Measurements from ENCODE around the gene SLC45A1. TPM values are rescaled to one million over a fixed set of nuclear protein-coding genes. Genes with fewer than 3 reads are reported as not detected.

The SLC45A1 gene
- total and polyA plus RNA-seq, 11 donors = 0.61 to 6.2 (median 1.6) TPM

DNA sequence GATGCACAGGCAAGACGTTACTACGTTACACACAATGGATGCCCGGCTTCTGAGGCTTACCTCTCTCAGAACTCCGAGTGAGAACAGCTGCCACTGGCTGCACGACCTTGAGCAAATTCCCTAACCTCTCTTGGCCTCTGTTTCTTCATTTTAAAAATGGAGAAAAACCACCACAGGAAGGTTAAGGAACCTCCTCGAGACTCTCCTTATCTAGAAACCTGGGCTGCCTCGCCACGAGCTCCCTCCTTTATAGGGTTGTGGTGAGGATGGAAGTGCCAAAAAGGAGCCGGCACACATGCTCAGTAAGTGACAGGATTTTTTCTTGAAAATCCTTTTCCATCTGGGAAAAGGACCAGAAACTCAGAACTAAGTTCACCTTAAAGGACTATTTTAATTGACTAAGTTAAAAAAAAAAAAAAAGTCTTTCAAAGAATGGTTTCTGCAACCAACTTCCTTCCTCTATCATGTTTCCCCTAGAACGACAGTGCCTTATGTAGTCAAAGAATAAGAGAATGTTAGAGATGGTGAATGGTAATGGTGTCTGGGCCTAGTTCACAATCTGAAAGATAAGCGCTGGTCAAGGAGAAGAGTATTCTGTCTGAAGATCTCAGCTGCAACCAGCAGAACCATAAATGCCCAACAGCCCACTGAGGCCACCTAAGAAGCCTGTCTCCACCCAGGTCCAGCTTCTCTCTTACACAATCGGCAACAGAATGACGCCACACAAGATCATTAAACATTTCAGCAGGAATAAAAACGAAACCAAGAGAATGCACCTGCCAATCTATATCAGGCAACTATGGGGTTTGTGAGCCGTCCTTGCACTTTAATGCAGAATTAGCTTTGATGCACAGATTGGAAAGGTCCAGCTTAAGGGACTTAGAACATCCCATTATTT is 64.9 kb downstream of the SLC45A1 start:
- no peak for TF ChIP-seq POLR2A (IDR thresholded peaks at IDR 0.05)
- TF ChIP-seq, protein P1, sequence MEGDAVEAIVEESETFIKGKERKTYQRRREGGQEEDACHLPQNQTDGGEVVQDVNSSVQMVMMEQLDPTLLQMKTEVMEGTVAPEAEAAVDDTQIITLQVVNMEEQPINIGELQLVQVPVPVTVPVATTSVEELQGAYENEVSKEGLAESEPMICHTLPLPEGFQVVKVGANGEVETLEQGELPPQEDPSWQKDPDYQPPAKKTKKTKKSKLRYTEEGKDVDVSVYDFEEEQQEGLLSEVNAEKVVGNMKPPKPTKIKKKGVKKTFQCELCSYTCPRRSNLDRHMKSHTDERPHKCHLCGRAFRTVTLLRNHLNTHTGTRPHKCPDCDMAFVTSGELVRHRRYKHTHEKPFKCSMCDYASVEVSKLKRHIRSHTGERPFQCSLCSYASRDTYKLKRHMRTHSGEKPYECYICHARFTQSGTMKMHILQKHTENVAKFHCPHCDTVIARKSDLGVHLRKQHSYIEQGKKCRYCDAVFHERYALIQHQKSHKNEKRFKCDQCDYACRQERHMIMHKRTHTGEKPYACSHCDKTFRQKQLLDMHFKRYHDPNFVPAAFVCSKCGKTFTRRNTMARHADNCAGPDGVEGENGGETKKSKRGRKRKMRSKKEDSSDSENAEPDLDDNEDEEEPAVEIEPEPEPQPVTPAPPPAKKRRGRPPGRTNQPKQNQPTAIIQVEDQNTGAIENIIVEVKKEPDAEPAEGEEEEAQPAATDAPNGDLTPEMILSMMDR (IDR thresholded peaks at IDR 0.05) = no peak
- DNase-seq (no peak), ATAC-seq (no peak)
- Histone ChIP-seq H3K27ac (peak overlapping the region in 9 of 12 donors; percentile 2 to 92 (median 39)), H3K4me1 (peaks cover 0 to 99% (median 88%) of the 10 kb centered on the region in 12 donors), H3K27me3 (no peaks in the 10 kb centered on the region), H3K4me3 (no peak overlapping the region), H3K9me3 (no peaks in the 10 kb centered on the region), H3K36me3 (peaks cover 0 to 48% (median 2%) of the 10 kb centered on the region in 9 donors)
- 74 to 78% (median 76%) methylated on average over 15 of the region's 15 CpGs for WGBS, 4 donors
- intact Hi-C loops (cut with DNase I) = no loop called here

DNA sequence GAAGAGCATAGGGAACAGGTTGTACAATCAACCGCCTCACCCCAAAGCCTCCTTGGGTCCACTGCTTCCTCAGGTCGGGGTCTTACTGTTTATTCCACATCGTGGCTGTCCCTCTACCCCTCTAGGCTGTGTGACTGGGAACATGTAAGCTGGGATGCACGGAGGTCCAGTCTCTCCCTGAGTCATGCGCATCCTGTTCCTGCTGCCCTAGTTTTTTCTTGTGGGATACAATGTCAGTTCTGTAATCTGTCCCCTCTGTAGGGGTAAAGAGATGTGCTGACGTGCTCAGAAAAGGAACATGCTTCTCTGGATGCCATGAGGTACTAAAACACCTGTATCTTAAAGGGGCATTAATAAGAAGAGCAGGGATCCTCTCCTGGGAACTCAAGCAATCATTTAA is 66.2 kb downstream of the SLC45A1 start:
- intact Hi-C loops (cut with DNase I) = no loop called here
- DNase-seq (no peak), ATAC-seq (peak in 2 of 4 donors; percentile 28 to 36)
- Histone ChIP-seq H3K4me3 (no peak overlapping the region), H3K36me3 (peaks cover 0 to 48% (median 7%) of the 10 kb centered on the region in 9 donors), H3K27ac (peak overlapping the region in 11 of 12 donors; percentile 11 to 92 (median 35)), H3K9me3 (no peaks in the 10 kb centered on the region), H3K27me3 (no peaks in the 10 kb centered on the region), H3K4me1 (peaks cover 0 to 93% (median 82%) of the 10 kb centered on the region in 12 donors)
- no peak for TF ChIP-seq POLR2A (IDR thresholded peaks at IDR 0.05)
- TF ChIP-seq, protein P1 (IDR thresholded peaks at IDR 0.05) = no peak
- 56 to 63% (median 58%) methylated on average over 6 of the region's 6 CpGs for WGBS, 4 donors

DNA sequence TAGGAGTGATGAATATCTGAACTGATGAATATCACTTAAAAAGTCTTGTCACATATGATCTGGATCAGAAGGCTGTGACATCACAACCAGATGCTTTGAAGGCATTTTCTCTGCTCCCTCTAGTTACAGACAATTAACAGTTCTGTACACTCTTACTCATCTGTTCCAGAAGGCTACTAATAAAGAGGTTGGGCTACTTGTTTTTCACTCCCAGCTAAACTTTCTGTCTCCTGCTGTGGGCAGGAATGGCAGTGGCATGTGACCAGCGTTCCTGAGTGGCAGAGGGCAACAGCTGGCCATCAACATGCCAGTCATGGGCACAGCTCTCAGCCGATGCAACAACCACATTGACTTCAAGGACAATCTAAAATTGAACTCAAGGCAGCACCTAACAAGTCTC is 66.7 kb downstream of the SLC45A1 start:
- Histone ChIP-seq H3K4me1 (peaks cover 0 to 93% (median 79%) of the 10 kb centered on the region in 12 donors), H3K36me3 (peaks cover 0 to 48% (median 11%) of the 10 kb centered on the region in 9 donors), H3K27me3 (no peaks in the 10 kb centered on the region), H3K9me3 (no peaks in the 10 kb centered on the region), H3K4me3 (no peak overlapping the region), H3K27ac (peak overlapping the region in 11 of 12 donors; percentile 11 to 92 (median 35))
- ATAC-seq (peak; percentile 15 to 60 (median 36)), DNase-seq (peak in 1 of 5 donors; percentile 67)
- TF ChIP-seq, protein P1 (IDR thresholded peaks at IDR 0.05) = no peak
- TF ChIP-seq POLR2A (IDR thresholded peaks at IDR 0.05) = no peak
- 23 to 50% (median 46%) methylated on average over 2 of the region's 2 CpGs for WGBS, 4 donors
- intact Hi-C loops (cut with DNase I) = no loop called here

DNA sequence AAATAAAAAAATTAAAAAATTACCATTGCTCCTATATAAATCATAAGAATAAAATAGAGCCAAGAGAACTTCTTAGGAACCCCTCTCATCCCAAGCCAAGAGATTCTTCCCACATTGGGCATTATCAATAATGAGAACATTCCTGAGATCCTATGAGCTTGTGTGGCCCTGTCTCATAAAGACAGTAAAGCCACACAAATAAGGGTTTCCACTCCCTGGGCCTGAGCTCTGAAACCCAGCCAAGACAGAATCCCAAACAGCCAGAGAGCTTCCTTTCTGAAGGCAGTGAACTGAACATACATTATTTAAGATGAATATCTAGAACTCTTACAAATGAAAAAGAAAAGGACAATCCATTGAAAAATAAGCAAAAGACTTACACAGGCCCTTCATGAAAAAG is 68.3 kb downstream of the SLC45A1 start:
- Histone ChIP-seq H3K27me3 (no peaks in the 10 kb centered on the region), H3K27ac (peak overlapping the region in 3 of 12 donors; percentile 9 to 17 (median 12)), H3K4me3 (no peak overlapping the region), H3K36me3 (peaks cover 0 to 40% (median 17%) of the 10 kb centered on the region in 9 donors), H3K9me3 (no peaks in the 10 kb centered on the region), H3K4me1 (peaks cover 0 to 91% (median 72%) of the 10 kb centered on the region in 12 donors)
- TF ChIP-seq, protein P1 (IDR thresholded peaks at IDR 0.05) = no peak
- TF ChIP-seq POLR2A (IDR thresholded peaks at IDR 0.05) = no peak
- DNase-seq = no peak
- no peak for ATAC-seq
- intact Hi-C loops (cut with DNase I) = no loop called here

Measured in heart left ventricle (tissue), 16 donors.